MM.1S (cell line): ENCODE results near the gene LIAS.
"Not testable (repeated sequence)": the region's sequence is repeated elsewhere in the genome, so short reads cannot be mapped to it uniquely, and the experiment has no call there.

Experiments used
- DNase-seq: peaks from one replicate; pipeline ENCODE4 v3.0.0-alpha.2; 2015
- H2AFZ ChIP-seq: fragments of 300-600 bp; sonication (generic); 2 replicates; pipeline ENCODE4 v1.6.0; 2016; ENCODE audit warnings: antibody characterized with exemption, low read length
- H3F3A ChIP-seq: fragments of 300-600 bp; sonication (generic); 2 replicates; pipeline ENCODE4 v1.6.1; 2016; ENCODE audit warnings: mild to moderate bottlenecking, antibody characterized with exemption, low read length, moderate library complexity, mixed read lengths; ENCODE audit not compliant: insufficient read depth
- H3K27ac ChIP-seq: fragments of 300-600 bp; sonication (generic); 2 replicates; pipeline ENCODE4 v1.5.1; 2016; ENCODE audit warnings: mild to moderate bottlenecking, low read length
- H3K27me3 ChIP-seq: fragments of 300-600 bp; sonication (generic); replicated peaks from 2 replicates; pipeline ENCODE4 v1.6.0; 2016; ENCODE audit warnings: low read length; ENCODE audit not compliant: insufficient read depth
- H3K36me3 ChIP-seq: fragments of 300-600 bp; sonication (generic); replicated peaks from 2 replicates; pipeline ENCODE4 v1.6.1; 2016; ENCODE audit warnings: mild to moderate bottlenecking, low read length, mixed read lengths; ENCODE audit not compliant: insufficient read depth
- H3K4me1 ChIP-seq: fragments of 300-600 bp; sonication (generic); 2 replicates; pipeline ENCODE4 v1.6.1; 2016; ENCODE audit warnings: low read length, mixed read lengths
- H3K4me2 ChIP-seq: fragments of 300-600 bp; sonication (generic); 2 replicates; pipeline ENCODE4 v1.6.0; 2016; ENCODE audit warnings: low read depth, low read length
- H3K4me3 ChIP-seq: fragments of 300-600 bp; sonication (generic); 2 replicates; pipeline ENCODE4 v1.5.1; 2016; ENCODE audit warnings: low read length, mixed read lengths
- H3K79me2 ChIP-seq: fragments of 300-600 bp; sonication (generic); 2 replicates; pipeline ENCODE4 v1.6.1; 2016; ENCODE audit warnings: mixed run types, low read length, mixed read lengths
- H3K9ac ChIP-seq: fragments of 300-600 bp; sonication (generic); 2 replicates; pipeline ENCODE4 v1.6.1; 2016; ENCODE audit warnings: low read length, mixed read lengths
- H3K9me2 ChIP-seq: fragments of 300-600 bp; sonication (generic); replicated peaks from 2 replicates; pipeline ENCODE4 v1.6.1; 2016; ENCODE audit warnings: mild to moderate bottlenecking, low read length, mixed read lengths; ENCODE audit not compliant: insufficient read depth
- H3K9me3 ChIP-seq: fragments of 300-600 bp; sonication (generic); replicated peaks from 2 replicates; pipeline ENCODE4 v1.6.1; 2016; ENCODE audit warnings: mild to moderate bottlenecking, low read length, mixed read lengths; ENCODE audit not compliant: insufficient read depth
- H4K20me1 ChIP-seq: fragments of 300-600 bp; sonication (generic); 2 replicates; pipeline ENCODE4 v1.6.1; 2016; ENCODE audit warnings: mild to moderate bottlenecking, low read length, moderate library complexity, mixed read lengths; ENCODE audit not compliant: insufficient read depth
- CTCF ChIP-seq: fragments of 300-600 bp; sonication (generic); IDR thresholded peaks from 2 replicates; pipeline ENCODE4 v1.5.1; 2016; ENCODE audit warnings: antibody characterized with exemption, low read length, mixed read lengths
- EZH2 ChIP-seq: fragments of 300-600 bp; sonication (generic); optimal IDR thresholded peaks from 2 replicates; pipeline ENCODE3; 2017; ENCODE audit warnings: low read depth, mild to moderate bottlenecking, antibody characterized with exemption, low read length, mixed read lengths
- EZH2phosphoT487 ChIP-seq: fragments of 300-600 bp; sonication (generic); IDR thresholded peaks from 2 replicates; pipeline ENCODE4 v1.6.1; 2018; ENCODE audit warnings: antibody characterized with exemption, low read length

Gene LIAS

GRCh38 chr4:39502019-39502663 lies 43.3 kb downstream of the LIAS start:
- Histone ChIP-seq H3F3A (no peaks in the 10 kb centered on the region), H3K9ac (no peak overlapping the region), H3K27me3 (no peaks in the 10 kb centered on the region), H3K79me2 (no peaks in the 10 kb centered on the region), H3K4me1 (no peaks in the 10 kb centered on the region), H3K9me2 (no peaks in the 10 kb centered on the region), H4K20me1 (no peaks in the 10 kb centered on the region), H3K27ac (no peak overlapping the region), H3K4me3 (no peak overlapping the region), H3K9me3 (no peaks in the 10 kb centered on the region), H2AFZ (no peak overlapping the region), H3K36me3 (no peaks in the 10 kb centered on the region), H3K4me2 (no peak overlapping the region)
- TF ChIP-seq CTCF (no peak), EZH2phosphoT487 (no peak), EZH2 (no peak)
- no peak for DNase-seq

DNA sequence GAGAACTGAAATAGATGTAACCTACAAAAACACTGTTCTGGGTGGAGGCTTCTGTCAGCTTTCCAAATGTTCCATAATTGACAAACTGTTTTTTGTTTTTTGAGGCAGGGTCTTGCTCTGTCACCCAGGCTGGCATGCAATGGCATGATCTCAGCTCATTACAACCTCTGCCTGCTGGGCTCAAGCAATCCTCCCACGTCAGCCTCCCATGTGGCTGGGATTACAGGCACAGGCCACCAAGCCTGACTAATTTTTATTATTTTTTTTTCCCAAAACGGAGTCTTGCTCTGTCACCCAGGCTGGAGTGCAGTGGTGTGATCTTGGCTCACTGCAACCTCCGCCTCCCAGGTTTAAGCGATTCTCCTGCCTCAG lies 43.8 kb downstream of the LIAS start:
- H3K9ac ChIP-seq, H3K4me2 ChIP-seq, H3K27me3 ChIP-seq, H3K27ac ChIP-seq, H4K20me1 ChIP-seq, H2AFZ ChIP-seq, H3K4me3 ChIP-seq, H3F3A ChIP-seq, H3K9me3 ChIP-seq, DNase-seq, H3K36me3 ChIP-seq, H3K9me2 ChIP-seq, H3K4me1 ChIP-seq, H3K79me2 ChIP-seq: not testable (repeated sequence)

- Histone ChIP-seq H3F3A (no peaks in the 10 kb centered on the region), H4K20me1 (no peaks in the 10 kb centered on the region), H3K9me2 (no peaks in the 10 kb centered on the region), H3K27ac (no peak overlapping the region), H3K4me1 (no peaks in the 10 kb centered on the region), H3K27me3 (no peaks in the 10 kb centered on the region), H3K4me2 (no peak overlapping the region), H3K79me2 (no peaks in the 10 kb centered on the region), H2AFZ (no peak overlapping the region), H3K4me3 (no peak overlapping the region), H3K36me3 (no peaks in the 10 kb centered on the region), H3K9ac (no peak overlapping the region), H3K9me3 (no peaks in the 10 kb centered on the region)
- no peak for DNase-seq
- no peak for TF ChIP-seq EZH2phosphoT487
- TF ChIP-seq CTCF: no peak
- TF ChIP-seq EZH2: no peak
These were observed 45.7 kb downstream of the LIAS start for GRCh38 chr4:39504538-39504937.

GRCh38 chr4:39505581-39505980 lies 46.7 kb downstream of the LIAS start:
- Histone ChIP-seq H3K9me3 (no peaks in the 10 kb centered on the region), H4K20me1 (no peaks in the 10 kb centered on the region), H3K79me2 (no peaks in the 10 kb centered on the region), H3K9me2 (no peaks in the 10 kb centered on the region), H3K9ac (no peak overlapping the region), H3K4me3 (no peak overlapping the region), H3F3A (no peaks in the 10 kb centered on the region), H3K4me2 (no peak overlapping the region), H3K27me3 (no peaks in the 10 kb centered on the region), H3K36me3 (no peaks in the 10 kb centered on the region), H3K4me1 (no peaks in the 10 kb centered on the region), H3K27ac (no peak overlapping the region), H2AFZ (no peak overlapping the region)
- no peak for DNase-seq
- no peak for TF ChIP-seq EZH2
- TF ChIP-seq CTCF: no peak
